H1 (cell line): ENCODE results near the gene LCA5L. TPM values are rescaled to one million over a fixed set of nuclear protein-coding genes. Genes with fewer than 3 reads are reported as not detected.

Source experiments
- CTCF ChIA-PET: fragments of 300-600 bp; sonication (Branson Sonifier 250); formaldehyde crosslinking; loops from one replicate; lab custom pipeline; 2021; ENCODE audit not compliant: partially characterized antibody; lab: Charles Lee
- POLR2A ChIA-PET: fragments of 300-600 bp; sonication (Branson Sonifier 250); formaldehyde crosslinking; loops from one replicate; lab custom pipeline; 2021; ENCODE audit warnings: inconsistent platforms; ENCODE audit not compliant: partially characterized antibody; lab: Charles Lee
- DNase-seq, 2 experiments: peaks; one replicate each; pipeline versions ENCODE4 v3.0.0 to v3.0.0-alpha.2; 2010 to 2022; ENCODE audit warnings: low spot score in 2 of 2, low read depth in 1 of 2, mixed read lengths in 1 of 2
- FAIRE-seq: peaks from 2 replicates; lab custom pipeline; 2011; peaks lifted over from hg19 to GRCh38; lab: Jason Lieb, UNC
- H2AFZ ChIP-seq: 2 replicates; pipeline ENCODE4 v1.8.1; 2012; ENCODE audit warnings: low read length, inconsistent platforms
- H2AK5ac ChIP-seq: 2 replicates; pipeline ENCODE4 v1.6.1; 2013; ENCODE audit warnings: low read depth, low read length
- H2BK120ac ChIP-seq: replicated peaks from 2 replicates; pipeline ENCODE3; 2013; ENCODE audit warnings: low read depth, low read length, inconsistent platforms
- H2BK12ac ChIP-seq: 2 replicates; pipeline ENCODE4 v1.6.1; 2013; ENCODE audit warnings: low read depth, low read length
- H2BK15ac ChIP-seq: 2 replicates; pipeline ENCODE4 v1.6.1; 2013; ENCODE audit warnings: low read length
- H2BK20ac ChIP-seq: 2 replicates; pipeline ENCODE4 v1.6.1; 2013; ENCODE audit warnings: low read length
- H2BK5ac ChIP-seq: 2 replicates; pipeline ENCODE4 v1.6.1; 2013; ENCODE audit warnings: low read depth, low read length
- H3K14ac ChIP-seq: 2 replicates; pipeline ENCODE4 v1.6.1; 2013; ENCODE audit warnings: inconsistent platforms; ENCODE audit not compliant: insufficient read length
- H3K18ac ChIP-seq: 2 replicates; pipeline ENCODE4 v1.6.1; 2013; ENCODE audit warnings: low read length; ENCODE audit errors: extremely low read depth
- H3K23ac ChIP-seq: 2 replicates; pipeline ENCODE4 v1.6.1; 2013; ENCODE audit warnings: inconsistent platforms; ENCODE audit not compliant: insufficient read length
- H3K23me2 ChIP-seq: 2 replicates; pipeline ENCODE4 v1.6.1; 2013; ENCODE audit warnings: low read depth, low read length
- H3K27ac ChIP-seq: 2 replicates; pipeline ENCODE4 v1.6.1; 2011; ENCODE audit warnings: low read depth, low read length, inconsistent platforms
- H3K27me3 ChIP-seq, 4 experiments: replicated peaks in 1 of 4; 1 replicate in 1 of 4; 2 replicates in 3 of 4; pipeline versions ENCODE4 v1.6.1 to v1.8.1; 2011 to 2013; ENCODE audit warnings: low read length in 3 of 4, mild to moderate bottlenecking in 3 of 4, inconsistent platforms in 2 of 4, mixed read lengths in 2 of 4, moderate library complexity in 1 of 4; ENCODE audit not compliant: control insufficient read depth in 3 of 4, insufficient read depth in 3 of 4; ENCODE audit errors: extremely low read depth in 1 of 4
- H3K36me3 ChIP-seq, 4 experiments: 2 replicates each; pipeline versions ENCODE4 v1.6.1 to v1.8.1; 2011 to 2013; ENCODE audit warnings: mild to moderate bottlenecking in 4 of 4, low read length in 3 of 4, moderate library complexity in 2 of 4, control low read depth in 1 of 4, inconsistent platforms in 1 of 4; ENCODE audit not compliant: insufficient read depth in 4 of 4, control insufficient read depth in 2 of 4
- H3K4ac ChIP-seq: replicated peaks from 2 replicates; pipeline ENCODE3; 2013; ENCODE audit warnings: low read length, low read depth, mixed read lengths, inconsistent platforms; ENCODE audit not compliant: insufficient read length
- H3K4me1 ChIP-seq, 4 experiments: replicated peaks in 1 of 4; 1 replicate in 1 of 4; 2 replicates in 3 of 4; pipeline versions ENCODE4 v1.6.1 to v1.8.1; 2011 to 2013; ENCODE audit warnings: low read length in 3 of 4, inconsistent platforms in 2 of 4, mixed read lengths in 1 of 4; ENCODE audit not compliant: insufficient read depth in 4 of 4, control insufficient read depth in 3 of 4
- H3K4me2 ChIP-seq, 2 experiments: 2 replicates each; pipeline versions ENCODE4 v1.6.1 to v1.8.1; 2011 to 2013; ENCODE audit warnings: low read depth in 2 of 2, low read length in 2 of 2, control low read depth in 1 of 2, inconsistent platforms in 1 of 2, mild to moderate bottlenecking in 1 of 2; ENCODE audit not compliant: insufficient read depth in 1 of 2
- H3K4me3 ChIP-seq, 4 experiments: fragments of 200-600, 300-600 bp in 1 of 4; sonication (generic), shearing (Covaris generic), sonication (Bioruptor Twin) in 1 of 4; 2 replicates each; pipeline versions ENCODE4 v1.5.1 to v1.8.1; 2011 to 2016; ENCODE audit warnings: low read length in 4 of 4, low read depth in 3 of 4, control low read depth in 2 of 4, inconsistent platforms in 2 of 4, mild to moderate bottlenecking in 2 of 4, mixed read lengths in 1 of 4, moderate library complexity in 1 of 4; ENCODE audit not compliant: insufficient read depth in 2 of 4; ENCODE audit errors: extremely low read depth in 1 of 4
- H3K56ac ChIP-seq: replicated peaks from 2 replicates; pipeline ENCODE3; 2013; ENCODE audit warnings: low read depth, mild to moderate bottlenecking, mixed read lengths, low read length, inconsistent platforms; ENCODE audit not compliant: insufficient read length
- H3K79me1 ChIP-seq: 2 replicates; pipeline ENCODE4 v1.6.1; 2013; ENCODE audit warnings: low read depth, low read length, control low read depth
- H3K79me2 ChIP-seq, 2 experiments: 2 replicates each; pipeline versions ENCODE4 v1.6.1 to v1.8.1; 2012 to 2013; ENCODE audit warnings: low read length in 2 of 2, mild to moderate bottlenecking in 2 of 2, inconsistent platforms in 1 of 2; ENCODE audit not compliant: insufficient read depth in 2 of 2, control insufficient read depth in 1 of 2
- H3K9ac ChIP-seq, 4 experiments: replicated peaks in 1 of 4; 1 replicate in 1 of 4; 2 replicates in 3 of 4; pipeline versions ENCODE4 v1.6.1 to v1.8.1; 2011 to 2013; ENCODE audit warnings: low read depth in 3 of 4, low read length in 3 of 4, control low read depth in 2 of 4, mild to moderate bottlenecking in 2 of 4, moderate library complexity in 2 of 4, inconsistent platforms in 1 of 4; ENCODE audit errors: extremely low read depth in 1 of 4
- H3K9me3 ChIP-seq, 2 experiments: 2 replicates each; pipeline versions ENCODE4 v1.6.1 to v1.8.1; 2012 to 2013; ENCODE audit warnings: mild to moderate bottlenecking in 2 of 2, moderate library complexity in 2 of 2, control low read depth in 1 of 2, inconsistent platforms in 1 of 2, low read depth in 1 of 2, low read length in 1 of 2, mixed read lengths in 1 of 2; ENCODE audit not compliant: insufficient read depth in 2 of 2
- H4K20me1 ChIP-seq, 2 experiments: replicated peaks in 1 of 2; 2 replicates each; pipeline versions ENCODE3 to v1.8.1; 2011 to 2013; ENCODE audit warnings: inconsistent platforms in 2 of 2, low read length in 2 of 2, mild to moderate bottlenecking in 1 of 2; ENCODE audit not compliant: insufficient read depth in 2 of 2, control insufficient read depth in 1 of 2
- H4K5ac ChIP-seq: 2 replicates; pipeline ENCODE4 v1.6.1; 2013; ENCODE audit warnings: low read length, low read depth, mixed read lengths, inconsistent platforms; ENCODE audit not compliant: insufficient read length
- H4K8ac ChIP-seq: 2 replicates; pipeline ENCODE4 v1.8.0; 2013; ENCODE audit warnings: mild to moderate bottlenecking, moderate library complexity, low read length, inconsistent platforms; ENCODE audit not compliant: insufficient read depth; ENCODE audit errors: extremely low read depth
- H4K91ac ChIP-seq: replicated peaks from 2 replicates; pipeline ENCODE3; 2013; ENCODE audit warnings: low read length, mixed read lengths, inconsistent platforms; ENCODE audit not compliant: insufficient read length
- CEBPB ChIP-seq: IDR thresholded peaks from 2 replicates; pipeline ENCODE4 v1.6.1; 2012; ENCODE audit warnings: low read depth, low read length
- CTCF ChIP-seq, 3 experiments: IDR thresholded peaks; 1 replicate in 2 of 3; 2 replicates in 1 of 3; pipeline versions ENCODE4 v1.5.1 to v1.6.1; 2011; ENCODE audit warnings: low read length in 3 of 3, mild to moderate bottlenecking in 3 of 3, inconsistent platforms in 2 of 3, low read depth in 1 of 3, moderate library complexity in 1 of 3; ENCODE audit not compliant: insufficient read depth in 1 of 3; ENCODE audit errors: control extremely low read depth in 1 of 3
- JUND ChIP-seq: IDR thresholded peaks from 2 replicates; pipeline ENCODE4 v1.6.1; 2011; ENCODE audit warnings: mild to moderate bottlenecking, improper control_type of control experiment, low read length
- KDM4A ChIP-seq: IDR thresholded peaks from one replicate; pipeline ENCODE4 v1.7.1; 2012; ENCODE audit warnings: low read depth, mild to moderate bottlenecking, moderate library complexity, low read length, inconsistent platforms; ENCODE audit not compliant: severe bottlenecking
- RAD21 ChIP-seq, 2 experiments: IDR thresholded peaks in 1 of 2; conservative IDR thresholded peaks in 1 of 2; 2 replicates each; pipeline ENCODE4 v1.6.1; 2011; ENCODE audit warnings: low read depth in 2 of 2, low read length in 2 of 2, improper control_type of control experiment in 1 of 2, inconsistent platforms in 1 of 2, mild to moderate bottlenecking in 1 of 2, moderate library complexity in 1 of 2
- WGBS, 2 experiments: shearing (Covaris generic) in 1 of 2; methylation state at CpG; one replicate each; pipeline versions ENCODE4 v1.1.6 to v1.1.7; 2013 to 2015; ENCODE audit warnings: low lambda C conversion rate in 2 of 2, mixed read lengths in 2 of 2, inconsistent platforms in 1 of 2, low coverage in 1 of 2, missing lambda C conversion rate in 1 of 2; ENCODE audit not compliant: insufficient replicate concordance in 2 of 2, insufficient coverage in 1 of 2, insufficient read length in 1 of 2; ENCODE audit errors: extremely low coverage in 1 of 2, missing lambda C conversion rate in 1 of 2; 5-methylcytosine and 5-hydroxymethylcytosine counted together
- polyA plus RNA-seq, 7 experiments: library from polyadenylated mRNA; depleted of rRNA in 3 of 7; stranded (reverse) in 5 of 7; unstranded in 2 of 7; fragments of >200 nt in 5 of 7; fragments of 200-250 nt in 2 of 7; gene quantifications; 1 replicate in 5 of 7; 2 replicates in 1 of 7; 4 replicates in 1 of 7; pipeline versions ENCODE4 v1.2.1 to v1.2.3, GENCODE V29; 2011 to 2013; ENCODE audit warnings: missing spikeins in 2 of 7, mixed read lengths in 2 of 7
- total RNA-seq: library from RNA; stranded (reverse); fragmentation: NEBNext Ultra II Directional; extraction: Animal tissue kit (Norgen Biotek cat#: 25700); gene quantifications from 2 replicates; pipeline ENCODE4 v1.2.1, GENCODE V29; 2021
- TF ChIP-seq, protein P1 (sequence below): IDR thresholded peaks from 2 replicates; pipeline ENCODE4 v1.6.1; 2012; ENCODE audit warnings: inconsistent platforms

LCA5L gene
- total and polyA plus RNA-seq, 2 of the 8 experiments (the other 6 are each of a cell fraction or from before 2014, with no cell fraction given), result 0.11 to 0.84 TPM

GRCh38 chr21:39373634-39374033, 71.9 kb downstream of the LCA5L start:
- no peak for TF ChIP-seq JUND
- TF ChIP-seq, protein P1, sequence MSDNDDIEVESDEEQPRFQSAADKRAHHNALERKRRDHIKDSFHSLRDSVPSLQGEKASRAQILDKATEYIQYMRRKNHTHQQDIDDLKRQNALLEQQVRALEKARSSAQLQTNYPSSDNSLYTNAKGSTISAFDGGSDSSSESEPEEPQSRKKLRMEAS, result no peak
- no peak for TF ChIP-seq CEBPB
- TF ChIP-seq CTCF (IDR thresholded peaks at IDR 0.05; ENCODE audit: control extremely low read depth in 1 of 3, insufficient read depth in 1 of 3, low read depth in 1 of 3, low read length in 3 of 3), result peak in 2 of 3 experiments; percentile 20 to 49; a peak in 3 of 4 replicates
- peak; percentile 43 to 57 for TF ChIP-seq RAD21 (IDR thresholded peaks at IDR 0.05 in 1 of 2, conservative IDR thresholded peaks at IDR 0.05 in 1 of 2; ENCODE audit: low read depth in 2 of 2, low read length in 2 of 2)
- TF ChIP-seq KDM4A, result no peak
- Histone ChIP-seq H3K23me2 (no peaks in the 10 kb centered on the region), H3K23ac (no peak overlapping the region), H3K79me1 (no peaks in the 10 kb centered on the region), H3K4me1 (peaks cover 0 to 5% (median 3%) of the 10 kb centered on the region in 4 experiments; a peak in 3 of 7 replicates), H2BK20ac (no peak overlapping the region), H2BK12ac (no peak overlapping the region), H3K18ac (no peak overlapping the region), H2BK5ac (no peak overlapping the region), H4K8ac (no peak overlapping the region), H3K36me3 (no peaks in the 10 kb centered on the region), H4K91ac (no peak overlapping the region), H3K27ac (no peak overlapping the region), H2AK5ac (no peak overlapping the region), H3K4me2 (no peak overlapping the region), H2AFZ (peak overlapping the region; percentile 91), H3K56ac (no peak overlapping the region), H4K20me1 (no peaks in the 10 kb centered on the region), H3K27me3 (no peaks in the 10 kb centered on the region), H3K9me3 (no peaks in the 10 kb centered on the region), H2BK15ac (no peak overlapping the region), H2BK120ac (no peak overlapping the region), H3K9ac (no peak overlapping the region), H3K4ac (no peak overlapping the region), H4K5ac (no peak overlapping the region), H3K4me3 (no peak overlapping the region), H3K14ac (no peak overlapping the region), H3K79me2 (no peaks in the 10 kb centered on the region)
- CTCF ChIA-PET, result interaction anchor here (0.5 to 5.4 kb wide), 12 partner anchors 10 to 268 kb away, joined by 3 to 30 read pairs (median 4); no protein-coding TSS in a partner anchor
- 64% methylated on average over 5 of the region's 5 CpGs; no CpG with 5 or more reads in 1 of the 2 experiments for WGBS, 2 experiments
- DNase-seq (no peak), FAIRE-seq (no peak)
- POLR2A ChIA-PET, result interaction anchor here (0.5 to 1.4 kb wide), 6 partner anchors 14 to 69 kb away, joined by 3 to 4 read pairs (median 3); no protein-coding TSS in a partner anchor
